Tibial nerve (tissue), 4 donors: Measurements from ENCODE around the gene GRIK3. TPM values are rescaled to one million over a fixed set of nuclear protein-coding genes. Genes with fewer than 3 reads are reported as not detected.

ENCODE experiments used
- DNase-seq, 2 donors: peaks; one replicate each; pipeline ENCODE4 v3.0.0-alpha.2; 2019; ENCODE audit warnings: low spot score in 2 of 2
- H3K27ac ChIP-seq, 4 donors: fragments of 200-600 bp; sonication (generic) in 3 of 4; one replicate each; pipeline ENCODE4 v1.5.1; 2017 to 2019; ENCODE audit warnings: mild to moderate bottlenecking in 1 of 4
- H3K27me3 ChIP-seq, 2 donors: fragments of 200-600 bp; sonication (generic) in 1 of 2; one replicate each; pipeline versions ENCODE4 v1.5.1 to v1.6.0; 2017 to 2019
- H3K36me3 ChIP-seq, 3 donors: fragments of 200-600 bp; sonication (generic); one replicate each; pipeline ENCODE4 v1.5.1; 2018 to 2019
- H3K4me1 ChIP-seq, 4 donors: fragments of 200-600 bp; sonication (generic) in 3 of 4; one replicate each; pipeline ENCODE4 v1.5.1; 2017 to 2019
- H3K4me3 ChIP-seq, 4 donors: fragments of 200-600 bp; sonication (generic) in 3 of 4; one replicate each; pipeline ENCODE4 v1.5.1; 2017 to 2019; ENCODE audit warnings: mild to moderate bottlenecking in 1 of 4, moderate library complexity in 1 of 4
- H3K9me3 ChIP-seq, 4 donors: fragments of 200-600 bp; sonication (generic) in 3 of 4; one replicate each; pipeline ENCODE4 v1.5.1; 2017 to 2019
- CTCF ChIP-seq, 5 experiments: fragments of 200-600 bp in 3 of 5; fragments of 450-650 bp in 2 of 5; sonication (generic) in 3 of 5; IDR thresholded peaks; one replicate each; pipeline ENCODE4 v1.5.1; 2016 to 2019; ENCODE audit warnings: antibody characterized with exemption in 5 of 5, mild to moderate bottlenecking in 3 of 5, moderate library complexity in 2 of 5
- EP300 ChIP-seq, 2 donors: sonication (generic); formaldehyde crosslinking; IDR thresholded peaks; one replicate each; pipeline ENCODE4 v1.6.1; 2017; ENCODE audit warnings: antibody characterized with exemption in 2 of 2, mild to moderate bottlenecking in 1 of 2
- POLR2A ChIP-seq, 2 donors: fragments of 450-650 bp; IDR thresholded peaks; one replicate each; pipeline ENCODE4 v1.6.1; 2017; ENCODE audit warnings: antibody characterized with exemption in 2 of 2, mild to moderate bottlenecking in 2 of 2, moderate library complexity in 2 of 2
- WGBS, 2 donors: methylation state at CpG; one replicate each; pipeline ENCODE4 v1.1.5; 2018; 5-methylcytosine and 5-hydroxymethylcytosine counted together
- total RNA-seq, 4 donors: library from RNA; depleted of rRNA; stranded (reverse); fragments of >200 nt; gene quantifications; one replicate each; pipeline ENCODE4 v1.1.0, GENCODE V29; 2016

Gene GRIK3
- total RNA-seq, 4 donors from 2014 or later = 12.8 to 26.2 (median 21.7) TPM

DNA sequence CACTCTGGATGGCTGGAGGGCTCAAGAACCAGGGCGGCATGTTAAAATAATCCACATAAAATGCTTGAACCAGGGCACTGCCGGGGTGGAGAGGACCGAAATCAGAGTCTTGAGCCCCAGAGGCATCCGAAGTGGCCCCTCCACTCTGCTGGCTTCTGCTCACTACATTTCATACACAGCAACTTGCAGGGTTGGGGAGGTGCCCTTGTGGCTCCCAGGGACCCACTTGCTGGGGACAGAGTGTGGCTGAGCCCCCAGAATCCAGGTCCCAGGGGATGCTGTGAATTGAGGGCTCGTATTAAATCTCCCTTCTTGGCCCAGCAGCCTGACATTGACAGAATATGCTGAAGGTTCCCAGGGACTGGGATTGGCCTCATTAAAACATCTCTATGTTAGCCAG lies 181.7 kb downstream of the GRIK3 start:
- H3K4me1 ChIP-seq = no peaks in the 10 kb centered on the region
- H3K27ac ChIP-seq = no peak overlapping the region
- 83 to 95% methylated on average over 3 to 5 of the region's 5 CpGs for WGBS, 2 donors
- H3K27me3 ChIP-seq = no peaks in the 10 kb centered on the region
- TF ChIP-seq POLR2A (IDR thresholded peaks at IDR 0.05) = no peak
- no peak for TF ChIP-seq EP300 (IDR thresholded peaks at IDR 0.05)
- no peak for TF ChIP-seq CTCF (IDR thresholded peaks at IDR 0.05)
- DNase-seq = no peak
- H3K4me3 ChIP-seq = no peak overlapping the region
- peaks cover 0 to 41% (median 0%) of the 10 kb centered on the region in 3 donors for H3K36me3 ChIP-seq
- no peaks in the 10 kb centered on the region for H3K9me3 ChIP-seq

DNA sequence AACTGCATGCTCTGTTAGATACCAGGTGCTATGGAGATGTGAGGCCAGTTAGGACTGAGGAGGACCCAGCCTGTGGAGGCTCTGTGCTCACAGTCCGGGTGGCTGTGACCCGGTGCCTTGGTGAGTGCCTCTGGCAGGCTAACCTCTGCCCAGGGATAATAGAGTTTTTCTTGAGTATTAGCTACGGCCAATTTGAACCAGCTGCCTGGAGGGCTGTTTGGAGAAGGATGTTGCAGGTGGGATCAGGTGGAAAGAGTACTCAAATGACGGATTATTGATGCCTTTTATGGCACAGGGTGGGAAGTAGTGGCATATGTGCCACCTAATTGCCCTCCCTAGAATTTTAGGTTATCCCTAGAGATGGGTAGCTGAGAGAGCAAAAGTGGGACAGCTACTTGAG lies 182.7 kb downstream of the GRIK3 start:
- no peaks in the 10 kb centered on the region for H3K27me3 ChIP-seq
- 68 to 82% methylated on average over 4 of the region's 4 CpGs for WGBS, 2 donors

GRCh38 chr1:36851087-36851486 lies 183.2 kb downstream of the GRIK3 start:
- 55 to 59% methylated on average over 6 of the region's 6 CpGs for WGBS, 2 donors
- H3K27me3 ChIP-seq = no peaks in the 10 kb centered on the region
- H3K4me3 ChIP-seq = no peak overlapping the region
- no peak for DNase-seq
- TF ChIP-seq EP300 (IDR thresholded peaks at IDR 0.05) = no peak
- no peak for TF ChIP-seq POLR2A (IDR thresholded peaks at IDR 0.05)
- no peak for TF ChIP-seq CTCF (IDR thresholded peaks at IDR 0.05)
- no peak overlapping the region for H3K27ac ChIP-seq
- H3K9me3 ChIP-seq = no peaks in the 10 kb centered on the region
- H3K36me3 ChIP-seq = peaks cover 0 to 40% (median 0%) of the 10 kb centered on the region in 3 donors
- H3K4me1 ChIP-seq = no peaks in the 10 kb centered on the region

More for the DNA sequence above, 182.7 kb downstream of the GRIK3 start:
- H3K4me3 ChIP-seq = no peak overlapping the region
- TF ChIP-seq CTCF (IDR thresholded peaks at IDR 0.05) = no peak
- TF ChIP-seq EP300 (IDR thresholded peaks at IDR 0.05) = no peak
- TF ChIP-seq POLR2A (IDR thresholded peaks at IDR 0.05) = no peak
- DNase-seq = no peak
- peaks cover 0 to 41% (median 0%) of the 10 kb centered on the region in 3 donors for H3K36me3 ChIP-seq
- H3K4me1 ChIP-seq = no peaks in the 10 kb centered on the region
- no peaks in the 10 kb centered on the region for H3K9me3 ChIP-seq
- no peak overlapping the region for H3K27ac ChIP-seq

- 78 to 80% methylated on average over 9 to 12 of the region's 12 CpGs for WGBS, 2 donors
- TF ChIP-seq POLR2A (IDR thresholded peaks at IDR 0.05) (no peak), CTCF (IDR thresholded peaks at IDR 0.05) (no peak), EP300 (IDR thresholded peaks at IDR 0.05) (no peak)
- Histone ChIP-seq H3K4me1 (no peaks in the 10 kb centered on the region), H3K36me3 (peaks cover 0 to 28% (median 0%) of the 10 kb centered on the region in 3 donors), H3K9me3 (no peaks in the 10 kb centered on the region), H3K27ac (no peak overlapping the region), H3K27me3 (no peaks in the 10 kb centered on the region), H3K4me3 (no peak overlapping the region)
- DNase-seq = no peak
Measured at GRCh38 chr1:36849956-36850355, 184.4 kb downstream of the GRIK3 start.

DNA sequence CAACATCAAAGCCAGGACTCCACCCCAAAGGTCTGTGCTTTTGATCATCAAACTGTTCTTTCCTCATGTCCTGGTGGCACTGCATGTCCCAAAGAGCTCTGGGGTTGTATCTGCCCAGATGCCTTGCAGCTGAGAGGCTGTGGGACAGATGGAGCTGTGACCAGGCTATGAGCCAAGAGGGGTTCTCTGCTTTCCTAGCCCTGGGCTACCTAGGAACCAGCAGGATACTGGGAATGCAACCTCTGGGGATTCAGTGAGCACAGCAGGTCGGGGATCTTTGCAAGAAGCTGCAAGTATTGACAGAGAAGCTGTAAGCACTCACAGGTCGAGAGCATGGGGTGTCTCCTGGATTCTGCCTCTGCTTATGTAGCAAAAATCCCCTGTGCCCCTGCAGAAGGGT lies 186.6 kb downstream of the GRIK3 start:
- Histone ChIP-seq H3K4me1 (no peaks in the 10 kb centered on the region), H3K36me3 (peaks cover 0 to 18% (median 0%) of the 10 kb centered on the region in 3 donors), H3K4me3 (no peak overlapping the region), H3K27ac (no peak overlapping the region), H3K27me3 (no peaks in the 10 kb centered on the region), H3K9me3 (no peaks in the 10 kb centered on the region)
- TF ChIP-seq EP300 (IDR thresholded peaks at IDR 0.05) (no peak), CTCF (IDR thresholded peaks at IDR 0.05) (no peak), POLR2A (IDR thresholded peaks at IDR 0.05) (no peak)
- WGBS, 2 donors = 31 to 37% methylated on average over 2 of the region's 2 CpGs
- DNase-seq = no peak
